Vagina (tissue), 2 donors: Measurements from ENCODE around the gene CLRN2.

Source experiments
- POLR2A ChIP-seq, 2 donors: fragments of 450-650 bp; IDR thresholded peaks; one replicate each; pipeline ENCODE4 v1.6.1; 2017; ENCODE audit warnings: antibody characterized with exemption in 2 of 2, mild to moderate bottlenecking in 2 of 2, moderate library complexity in 2 of 2
- POLR2AphosphoS5 ChIP-seq, 2 donors: sonication (generic); formaldehyde crosslinking; IDR thresholded peaks; one replicate each; pipeline ENCODE4 v1.9.0; 2017; ENCODE audit warnings: antibody characterized with exemption in 2 of 2, mild to moderate bottlenecking in 2 of 2, low read depth in 1 of 2; ENCODE audit not compliant: insufficient read depth in 1 of 2

- no peak for TF ChIP-seq POLR2A (IDR thresholded peaks at IDR 0.05)
- TF ChIP-seq POLR2AphosphoS5 (IDR thresholded peaks at IDR 0.05; ENCODE audit: insufficient read depth in 1 of 2, low read depth in 1 of 2), result no peak
Observed at GRCh38 chr4:17556498-17556897, 41.5 kb downstream of the CLRN2 start.
